Mucosa of descending colon (tissue), 3 donors: ENCODE data around the gene XAGE1B. TPM values are rescaled to one million over a fixed set of nuclear protein-coding genes. Genes with fewer than 3 reads are reported as not detected.
"Not testable (repeated sequence)": the region's sequence is repeated elsewhere in the genome, so short reads cannot be mapped to it uniquely, and the experiment has no call there.

Experiments
- ATAC-seq: fragments of 200-7000 bp; cut with Tn5 transposase; one replicate; pipeline ENCODE4 v1.9.1; 2020; ENCODE audit warnings: mild to moderate bottlenecking, moderate library complexity
- DNase-seq, 3 donors: peaks; one replicate each; pipeline ENCODE4 v3.0.0-alpha.2; 2020
- H3K36me3 ChIP-seq: fragments of 200-600 bp; one replicate; pipeline ENCODE4 v1.8.0; 2021; ENCODE audit warnings: low read depth, mild to moderate bottlenecking
- H3K4me1 ChIP-seq: fragments of 200-600 bp; one replicate; pipeline ENCODE4 v1.8.0; 2021; ENCODE audit warnings: low read depth, mild to moderate bottlenecking
- H3K4me3 ChIP-seq: fragments of 200-600 bp; one replicate; pipeline ENCODE4 v1.8.0; 2021; ENCODE audit warnings: mild to moderate bottlenecking
- H3K9me3 ChIP-seq: fragments of 200-600 bp; one replicate; pipeline ENCODE4 v1.8.0; 2021; ENCODE audit warnings: mild to moderate bottlenecking
- CTCF ChIP-seq: fragments of 200-600 bp; IDR thresholded peaks from one replicate; pipeline ENCODE4 v1.8.0; 2022; ENCODE audit warnings: antibody characterized with exemption, mild to moderate bottlenecking
- intact Hi-C, 2 donors: fragments of 100-400 bp; cut with DNase I in 1 of 2; cut with micrococcal nuclease in 1 of 2; formaldehyde crosslinking; loops; one replicate each; pipeline versions ENCODE4 v1.11.0 to v1.11.1; 2022; cut with DNase I, micrococcal nuclease
- long read RNA-seq, 2 donors: library from polyadenylated mRNA; unstranded; transcript quantifications; one replicate each; pipeline ENCODE4 v2.0.0, GENCODE V29; 2019 to 2021
- total RNA-seq, 3 donors: library from RNA; stranded (reverse); fragmentation: NEBNext Ultra II Directional in 2 of 3; extraction: Animal tissue kit (Norgen Biotek cat#: 25700) in 2 of 3; gene quantifications; one replicate each; pipeline versions ENCODE4 v1.2.1 to v1.2.4, GENCODE V29; 2021 to 2023
- donor health status: DM: no; HTN: no; CAD: no; lungs with moderate emphysema.
- donor health status: DM: no; HTN: no; CAD: no.
- donor health status: DM: no; HTN: yes; CAD: no.

The XAGE1B gene
- total RNA-seq = not detected
- long read RNA-seq, donor 1 = 0 reads
- long read RNA-seq, donor 2 = 0 reads

DNA sequence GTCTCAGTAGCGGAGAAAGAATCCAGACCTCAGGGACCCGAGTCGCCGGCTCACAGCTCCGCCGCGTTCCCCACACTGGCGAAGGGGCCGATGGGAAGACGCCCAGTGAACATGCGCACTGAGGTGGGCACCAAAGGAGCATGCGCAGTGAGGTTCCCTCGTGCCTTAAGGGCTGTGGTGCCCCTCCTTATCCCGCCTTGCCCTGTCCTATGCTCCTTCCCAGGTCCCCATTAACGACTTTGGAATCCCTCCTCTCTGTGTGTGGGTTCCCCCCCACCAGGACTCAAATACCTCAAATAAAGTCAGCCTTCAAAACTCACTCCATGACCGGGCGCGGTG is at the start of gene XAGE1B:
Gene XAGE1B (minus strand): TSS at position 77 of the 339 bp plus-strand sequence. CDS start 1,536 bp downstream, outside the sequence.
- H3K36me3 ChIP-seq, H3K4me1 ChIP-seq, H3K9me3 ChIP-seq, intact Hi-C loops, H3K4me3 ChIP-seq, DNase-seq: not testable (repeated sequence)
- peak; percentile 12 for ATAC-seq

DNA sequence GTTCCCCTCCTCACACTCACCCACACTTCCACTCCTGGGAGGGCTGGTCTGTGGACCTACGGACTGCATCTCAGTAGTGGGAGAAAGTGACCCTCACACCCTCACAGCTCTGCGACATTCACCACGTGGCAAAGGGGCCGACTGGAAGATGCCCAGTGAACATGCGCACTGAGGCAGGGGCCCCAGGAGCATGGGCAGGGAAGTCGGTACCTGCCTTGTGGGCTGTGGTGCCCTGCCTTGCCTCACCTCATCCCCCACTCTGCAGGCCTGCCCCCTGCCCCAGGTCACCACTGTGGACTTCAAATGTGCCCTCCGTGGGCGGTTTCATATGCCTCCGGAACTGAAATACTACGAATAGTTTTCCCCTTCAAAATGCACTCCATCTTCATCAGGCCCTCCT is 46.2 kb upstream of the XAGE1B start:
- H3K36me3 ChIP-seq = no peaks in the 10 kb centered on the region
- no peak for DNase-seq
- intact Hi-C loops = no loop called here
- no peaks in the 10 kb centered on the region for H3K9me3 ChIP-seq
- no peaks in the 10 kb centered on the region for H3K4me1 ChIP-seq
- no peak for ATAC-seq
- no peak for TF ChIP-seq CTCF
- H3K4me3 ChIP-seq = no peak overlapping the region

DNA sequence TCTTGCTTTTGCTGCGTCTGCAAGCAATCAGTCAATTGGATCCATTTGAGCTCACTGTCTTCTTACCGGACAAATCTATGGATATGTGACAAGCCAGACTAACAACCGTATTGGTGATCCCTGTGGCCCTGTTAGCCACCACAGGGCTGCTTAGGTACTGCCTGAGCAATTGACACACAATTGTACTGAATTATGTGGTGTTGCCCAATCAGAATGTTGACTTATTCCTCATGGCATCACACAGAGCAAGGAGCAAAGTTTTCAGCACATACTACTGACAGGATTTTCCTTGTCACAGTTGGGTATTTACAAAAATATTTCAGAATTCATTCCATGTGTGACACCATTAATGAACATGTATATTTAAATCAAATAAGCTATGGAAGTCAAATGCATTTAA is 41.3 kb upstream of the XAGE1B start:
- intact Hi-C loops = no loop called here
- no peaks in the 10 kb centered on the region for H3K36me3 ChIP-seq
- ATAC-seq (no peak), DNase-seq (no peak)
- H3K9me3 ChIP-seq = no peaks in the 10 kb centered on the region
- H3K4me3 ChIP-seq = no peak overlapping the region
- no peak for TF ChIP-seq CTCF
- no peaks in the 10 kb centered on the region for H3K4me1 ChIP-seq

DNA sequence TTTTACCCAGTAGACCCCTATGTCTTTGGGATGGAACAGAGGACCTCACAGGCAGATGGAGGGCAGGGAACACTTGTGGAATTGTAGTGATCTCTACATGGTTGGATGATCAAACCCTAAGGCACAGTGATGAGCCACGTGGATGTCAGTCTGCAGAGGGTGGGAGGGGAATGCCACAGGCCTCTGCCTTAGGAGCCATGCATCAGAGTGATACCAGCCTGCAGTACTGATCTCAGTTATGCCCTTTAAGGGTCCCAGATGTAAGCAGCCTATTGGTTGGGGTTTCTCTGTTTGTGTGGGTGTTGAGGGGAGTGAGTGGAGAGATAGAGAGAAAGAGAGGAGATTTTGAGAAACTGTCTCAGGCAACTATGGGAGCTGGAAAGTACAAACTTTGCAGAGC is 39.9 kb upstream of the XAGE1B start:
- DNase-seq (no peak), ATAC-seq (no peak)
- Histone ChIP-seq H3K36me3 (no peaks in the 10 kb centered on the region), H3K4me1 (no peaks in the 10 kb centered on the region), H3K9me3 (no peaks in the 10 kb centered on the region), H3K4me3 (no peak overlapping the region)
- no peak for TF ChIP-seq CTCF
- intact Hi-C loops = no loop called here

DNA sequence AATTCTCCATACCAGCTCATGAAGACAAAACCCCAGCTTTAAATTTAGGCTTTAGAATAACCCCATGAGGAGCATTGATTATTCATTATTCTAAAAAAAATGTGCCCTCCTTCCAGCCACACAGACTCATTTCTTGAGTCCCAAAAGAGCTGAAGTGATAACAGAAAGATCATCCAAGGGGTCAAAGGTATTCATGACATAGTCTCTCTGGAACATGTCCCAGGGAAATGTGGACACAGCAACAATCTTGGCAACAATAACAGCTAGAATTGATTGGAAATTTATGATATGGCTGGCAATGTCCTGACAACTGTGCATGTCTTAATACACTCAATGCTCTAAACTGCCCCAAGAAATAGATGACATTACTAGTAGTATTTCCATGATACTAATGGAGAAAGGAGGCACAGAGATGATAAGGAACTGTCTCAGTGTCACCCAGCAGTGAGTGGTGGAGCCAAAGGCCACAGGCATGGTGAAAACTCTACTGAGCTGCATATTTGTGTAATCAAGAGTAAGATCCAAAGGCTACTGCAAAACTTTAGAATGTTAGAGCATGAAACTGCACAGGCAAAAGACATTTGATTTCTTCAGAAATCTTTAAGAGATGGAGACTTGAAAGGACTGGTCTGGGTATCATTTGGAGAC is 37.3 kb upstream of the XAGE1B start:
- TF ChIP-seq CTCF = no peak
- no peak for ATAC-seq
- Histone ChIP-seq H3K36me3 (no peaks in the 10 kb centered on the region), H3K4me1 (no peaks in the 10 kb centered on the region), H3K9me3 (no peaks in the 10 kb centered on the region), H3K4me3 (no peak overlapping the region)
- no peak for DNase-seq
- intact Hi-C loops = no loop called here

GRCh38 chrX:52548769-52549168 is 31.9 kb upstream of the XAGE1B start:
- peak; percentile 60 for ATAC-seq
- H3K4me3 ChIP-seq, DNase-seq, H3K36me3 ChIP-seq, H3K4me1 ChIP-seq, H3K9me3 ChIP-seq, intact Hi-C loops: not testable (repeated sequence)
